ENCODE data around the gene RELL2.

Gene RELL2

DNA sequence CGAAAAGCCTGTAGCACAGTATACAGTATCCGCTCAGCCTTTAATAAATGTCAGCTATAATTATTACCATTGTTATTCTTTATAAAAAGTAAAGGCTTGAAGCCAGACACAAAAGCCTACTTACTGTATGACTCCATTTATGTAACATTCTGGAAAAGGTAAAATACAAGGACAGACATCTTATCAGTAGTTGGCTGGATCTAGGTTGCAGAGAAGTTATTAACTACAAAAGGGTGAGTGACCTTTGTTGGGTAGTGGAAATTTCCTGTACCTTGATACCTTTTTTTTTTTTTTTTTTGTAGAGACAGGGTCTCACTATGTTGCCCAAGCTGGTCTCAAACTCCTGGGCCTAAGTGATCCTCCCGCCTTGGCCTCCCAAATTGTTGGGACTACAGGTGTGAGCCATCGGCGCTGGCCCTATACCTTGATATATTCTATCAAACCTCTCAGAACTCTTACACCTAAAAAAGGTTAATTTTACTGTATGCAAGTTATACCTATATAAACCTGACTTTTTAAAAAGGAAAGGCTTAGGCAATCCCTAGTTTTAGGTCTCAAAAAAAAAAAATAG, 6.1 kb upstream of the RELL2 start:
- H3K36me3 ChIP-seq (ENCODE audit: control insufficient read depth in 2 of 2, insufficient read depth in 1 of 2, low read length in 2 of 2) = peaks cover 39 to 77% of the 10 kb centered on the region in 2 experiments
- H3K27ac ChIP-seq (ENCODE audit: extremely low read depth, low read depth, low read length) = no peak overlapping the region
- TF ChIP-seq ZNF248 (tag by site-specific recombination; IDR thresholded peaks at IDR 0.05) (no peak), ZNF785 (tag by site-specific recombination; IDR thresholded peaks at IDR 0.05) (no peak), ZEB2 (tag by site-specific recombination; IDR thresholded peaks at IDR 0.05) (no peak), BCL11A (tag by site-specific recombination; IDR thresholded peaks at IDR 0.05; ENCODE audit: low read depth) (no peak), MEIS1 (CRISPR knock-in tag; IDR thresholded peaks at IDR 0.05; ENCODE audit: borderline replicate concordance) (no peak), ZNF433 (tag by site-specific recombination; IDR thresholded peaks at IDR 0.05; ENCODE audit: low read depth) (no peak)
- ChIA-PET CTCF (interaction anchor here (2.5 to 12.5 kb wide), 3 partner anchors 11 to 39 kb away, joined by 16 to 125 read pairs (median 18); partner anchors contain the start of gene DIAPH1), POLR2A (no interaction called here)
- H3K4me1 ChIP-seq (ENCODE audit: control insufficient read depth, insufficient read depth, low read length) = peaks cover 6% of the 10 kb centered on the region
- H3K9me3 ChIP-seq (ENCODE audit: control insufficient read depth, insufficient read depth, low read depth, low read length) = no peaks in the 10 kb centered on the region
- no peak overlapping the region for H3K4me3 ChIP-seq (ENCODE audit: low read depth, low read length)

DNA sequence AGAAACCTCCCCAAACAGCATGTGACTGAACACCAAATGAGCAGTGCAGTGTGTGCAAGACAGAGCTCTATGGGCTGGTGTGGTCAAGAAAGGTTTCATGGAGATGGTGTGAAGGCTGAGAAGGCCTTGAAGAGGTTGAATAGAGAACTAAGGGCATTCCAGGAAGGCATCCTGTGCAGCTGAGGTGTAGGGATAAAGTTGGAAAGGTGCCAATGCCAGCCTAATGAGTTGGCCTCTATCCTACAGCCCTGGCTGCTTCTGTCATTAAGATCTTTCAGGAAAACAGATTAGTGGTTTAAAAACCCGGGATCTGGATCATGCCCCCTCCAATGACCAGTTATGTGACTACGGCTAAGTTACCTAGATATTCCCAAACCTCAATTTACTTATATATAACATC, 4.1 kb upstream of the RELL2 start:
- no peak overlapping the region for H3K27ac ChIP-seq (ENCODE audit: extremely low read depth, low read depth, low read length)

GRCh38 chr5:141633871-141634561, 2.8 kb upstream of the RELL2 start:
- peaks cover 6% of the 10 kb centered on the region for H3K4me1 ChIP-seq (ENCODE audit: control insufficient read depth, insufficient read depth, low read length)
- no peak overlapping the region for H3K4me3 ChIP-seq (ENCODE audit: low read depth, low read length)
- ChIA-PET POLR2A (interaction anchor here (0.7 to 1.4 kb wide), 4 partner anchors 9 to 42 kb away, joined by 4 to 7 read pairs (median 4); partner anchors contain the start of gene DIAPH1), CTCF (interaction anchor here (0.7 to 12.5 kb wide), 6 partner anchors 14 to 122 kb away, joined by 3 to 125 read pairs (median 4); partner anchors contain the start of gene DIAPH1)
- no peak overlapping the region for H3K27ac ChIP-seq (ENCODE audit: extremely low read depth, low read depth, low read length)
- H3K9me3 ChIP-seq (ENCODE audit: control insufficient read depth, insufficient read depth, low read depth, low read length) = no peaks in the 10 kb centered on the region
- peaks cover 31 to 47% of the 10 kb centered on the region in 2 experiments for H3K36me3 ChIP-seq (ENCODE audit: control insufficient read depth in 2 of 2, insufficient read depth in 1 of 2, low read length in 2 of 2)
- TF ChIP-seq ZNF2 (tag by site-specific recombination; IDR thresholded peaks at IDR 0.05) = no peak
- TF ChIP-seq, protein P1, sequence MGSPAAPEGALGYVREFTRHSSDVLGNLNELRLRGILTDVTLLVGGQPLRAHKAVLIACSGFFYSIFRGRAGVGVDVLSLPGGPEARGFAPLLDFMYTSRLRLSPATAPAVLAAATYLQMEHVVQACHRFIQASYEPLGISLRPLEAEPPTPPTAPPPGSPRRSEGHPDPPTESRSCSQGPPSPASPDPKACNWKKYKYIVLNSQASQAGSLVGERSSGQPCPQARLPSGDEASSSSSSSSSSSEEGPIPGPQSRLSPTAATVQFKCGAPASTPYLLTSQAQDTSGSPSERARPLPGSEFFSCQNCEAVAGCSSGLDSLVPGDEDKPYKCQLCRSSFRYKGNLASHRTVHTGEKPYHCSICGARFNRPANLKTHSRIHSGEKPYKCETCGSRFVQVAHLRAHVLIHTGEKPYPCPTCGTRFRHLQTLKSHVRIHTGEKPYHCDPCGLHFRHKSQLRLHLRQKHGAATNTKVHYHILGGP (tag by site-specific recombination; IDR thresholded peaks at IDR 0.05) = no peak
- no peak for TF ChIP-seq ZNF112 (tag by site-specific recombination; IDR thresholded peaks at IDR 0.05)
- peak; percentile 36; the same call in 1 of the 2 replicates for TF ChIP-seq ZNF623 (tag by site-specific recombination; IDR thresholded peaks at IDR 0.05)

More for the DNA sequence above, 4.1 kb upstream of the RELL2 start:
- peaks cover 6% of the 10 kb centered on the region for H3K4me1 ChIP-seq (ENCODE audit: control insufficient read depth, insufficient read depth, low read length)
- ChIA-PET POLR2A (no interaction called here), CTCF (interaction anchor here (0.6 to 12.5 kb wide), 6 partner anchors 13 to 69 kb away, joined by 3 to 125 read pairs (median 5); partner anchors contain the start of gene DIAPH1)
- H3K9me3 ChIP-seq (ENCODE audit: control insufficient read depth, insufficient read depth, low read depth, low read length) = no peaks in the 10 kb centered on the region
- no peak for TF ChIP-seq ZNF274 (IDR thresholded peaks at IDR 0.05; ENCODE audit: low read length)
- no peak for TF ChIP-seq ZNF274 (tag by site-specific recombination; IDR thresholded peaks at IDR 0.05; ENCODE audit: borderline replicate concordance)
- TF ChIP-seq REPIN1 (tag by site-specific recombination; IDR thresholded peaks at IDR 0.05; ENCODE audit: low read depth) = no peak
- TF ChIP-seq, protein P2, sequence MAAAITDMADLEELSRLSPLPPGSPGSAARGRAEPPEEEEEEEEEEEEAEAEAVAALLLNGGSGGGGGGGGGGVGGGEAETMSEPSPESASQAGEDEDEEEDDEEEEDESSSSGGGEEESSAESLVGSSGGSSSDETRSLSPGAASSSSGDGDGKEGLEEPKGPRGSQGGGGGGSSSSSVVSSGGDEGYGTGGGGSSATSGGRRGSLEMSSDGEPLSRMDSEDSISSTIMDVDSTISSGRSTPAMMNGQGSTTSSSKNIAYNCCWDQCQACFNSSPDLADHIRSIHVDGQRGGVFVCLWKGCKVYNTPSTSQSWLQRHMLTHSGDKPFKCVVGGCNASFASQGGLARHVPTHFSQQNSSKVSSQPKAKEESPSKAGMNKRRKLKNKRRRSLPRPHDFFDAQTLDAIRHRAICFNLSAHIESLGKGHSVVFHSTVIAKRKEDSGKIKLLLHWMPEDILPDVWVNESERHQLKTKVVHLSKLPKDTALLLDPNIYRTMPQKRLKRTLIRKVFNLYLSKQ (tag by site-specific recombination; IDR thresholded peaks at IDR 0.05; ENCODE audit: borderline replicate concordance) = no peak
- no peak for TF ChIP-seq ZNF626 (tag by site-specific recombination; IDR thresholded peaks at IDR 0.05)
- TF ChIP-seq ZBTB8A (tag by site-specific recombination; IDR thresholded peaks at IDR 0.05) = 0 out of 2 replicates have a peak, but pooled peaks have one; percentile 21
- no peak overlapping the region for H3K4me3 ChIP-seq (ENCODE audit: low read depth, low read length)
- H3K36me3 ChIP-seq (ENCODE audit: control insufficient read depth in 2 of 2, insufficient read depth in 1 of 2, low read length in 2 of 2) = peaks cover 35 to 57% of the 10 kb centered on the region in 2 experiments

Measured in HEK293 (cell line).